Measurements from ENCODE around the gene VPS35. TPM values are rescaled to one million over a fixed set of nuclear protein-coding genes. Genes with fewer than 3 reads are reported as not detected.

VPS35 gene
- total RNA-seq, 1 experiment from 2014 or later, result 70.4 TPM

GRCh38 chr16:46673320-46674013 lies 15.5 kb downstream of the VPS35 start:
- Histone ChIP-seq H3K4me2 (ENCODE audit: insufficient read depth, insufficient read length, low read length) (no peak overlapping the region), H2BK20ac (ENCODE audit: low read depth, low read length, poor library complexity, severe bottlenecking) (no peak overlapping the region), H2AFZ (ENCODE audit: low read length) (no peak overlapping the region), H2BK15ac (ENCODE audit: low read depth, low read length) (no peak overlapping the region), H2AK5ac (ENCODE audit: insufficient read length, low read length) (no peak overlapping the region), H3K18ac (ENCODE audit: insufficient read length, low read depth, low read length) (no peak overlapping the region), H3K27ac (ENCODE audit: insufficient read length, low read depth, low read length) (no peak overlapping the region), H3K27me3 (ENCODE audit: insufficient read depth, low read length) (no peaks in the 10 kb centered on the region), H3K9ac (ENCODE audit: extremely low read depth, insufficient read length, low read length) (no peak overlapping the region), H3T11ph (ENCODE audit: low read length) (no peak overlapping the region), H4K91ac (ENCODE audit: insufficient read length, low read depth, low read length) (no peak overlapping the region), H2BK120ac (ENCODE audit: low read depth, low read length, poor library complexity, severe bottlenecking) (no peak overlapping the region), H4K5ac (ENCODE audit: insufficient read length, low read depth, low read length) (no peak overlapping the region), H3K14ac (ENCODE audit: insufficient read depth, low read length) (no peak overlapping the region), H3K23ac (ENCODE audit: insufficient read length, low read depth, low read length) (no peak overlapping the region), H3K79me2 (ENCODE audit: insufficient read depth, low read length) (no peaks in the 10 kb centered on the region), H3K56ac (ENCODE audit: insufficient read length, low read depth, low read length) (no peak overlapping the region), H4K8ac (replicated peaks; ENCODE audit: insufficient read length, low read depth, low read length) (no peak overlapping the region), H3K9me3 (ENCODE audit: control insufficient read depth, low read depth, low read length) (no peaks in the 10 kb centered on the region), H4K20me1 (ENCODE audit: control insufficient read depth, insufficient read depth, insufficient read length) (no peaks in the 10 kb centered on the region), H3K23me2 (ENCODE audit: insufficient read length, low read depth, low read length, poor library complexity, severe bottlenecking) (no peaks in the 10 kb centered on the region), H3K4ac (ENCODE audit: low read depth, low read length) (no peak overlapping the region), H3K79me1 (ENCODE audit: insufficient read depth, low read depth, low read length, poor library complexity, severe bottlenecking) (no peaks in the 10 kb centered on the region), H3K4me1 (ENCODE audit: insufficient read depth, low read length) (no peaks in the 10 kb centered on the region), H2BK12ac (ENCODE audit: insufficient read length, low read depth, low read length) (no peak overlapping the region), H2BK5ac (ENCODE audit: insufficient read length, low read length) (no peak overlapping the region)
- WGBS (ENCODE audit: extremely low coverage, insufficient read length, low lambda C conversion rate), result no CpG with 5 or more reads among the region's 6 CpGs
- Mint-ChIP-seq H3K27me3 (ENCODE audit: low read depth) (no peaks in the 10 kb centered on the region), H3K36me3 (ENCODE audit: insufficient read depth in 1 of 3, low read depth in 3 of 3) (peaks cover 25 to 79% (median 76%) of the 10 kb centered on the region in 3 experiments; a peak in 6 of 7 replicates), H3K4me3 (no peak overlapping the region; a peak in 2 of 5 replicates), H3K27ac (peak overlapping the region in 1 of 3 experiments; percentile 15; a peak in 1 of 7 replicates), H3K4me1 (no peaks in the 10 kb centered on the region), H3K9me3 (no peaks in the 10 kb centered on the region)
- TF ChIP-seq CTCF (conservative IDR thresholded peaks at IDR 0.05), result peak; percentile 100
- peak; percentile 63 for DNase-seq
